GM21786 (cell line): ENCODE results near the gene OR8B3.
"Not testable (repeated sequence)": the region's sequence is repeated elsewhere in the genome, so short reads cannot be mapped to it uniquely, and the experiment has no call there.

Experiments used
- ATAC-seq: cut with Tn5 transposase; IDR thresholded peaks from one replicate; pipeline ENCODE4 v1.9.1; 2021; ENCODE audit not compliant: unreplicated experiment

OR8B3 gene, protein sequence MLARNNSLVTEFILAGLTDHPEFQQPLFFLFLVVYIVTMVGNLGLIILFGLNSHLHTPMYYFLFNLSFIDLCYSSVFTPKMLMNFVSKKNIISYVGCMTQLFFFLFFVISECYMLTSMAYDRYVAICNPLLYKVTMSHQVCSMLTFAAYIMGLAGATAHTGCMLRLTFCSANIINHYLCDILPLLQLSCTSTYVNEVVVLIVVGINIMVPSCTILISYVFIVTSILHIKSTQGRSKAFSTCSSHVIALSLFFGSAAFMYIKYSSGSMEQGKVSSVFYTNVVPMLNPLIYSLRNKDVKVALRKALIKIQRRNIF

DNA sequence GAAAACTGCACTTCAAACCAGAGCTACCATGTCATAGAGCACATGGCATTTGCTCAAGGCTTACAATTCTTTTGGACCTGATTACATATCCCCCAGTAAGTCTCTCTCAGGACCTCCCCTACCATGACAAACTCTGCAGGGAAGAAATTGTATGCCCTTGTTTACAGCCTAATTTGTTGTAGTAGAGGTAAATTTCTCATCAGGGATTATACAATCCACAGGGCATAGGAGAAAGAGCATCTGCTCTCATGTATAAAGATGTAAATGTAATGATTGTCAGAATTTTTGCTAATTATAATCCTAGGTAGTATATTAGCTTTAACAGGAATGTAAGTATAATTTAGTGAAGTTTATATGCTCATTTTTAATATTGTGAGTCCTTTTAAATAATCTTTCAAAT, at the start of gene OR8B3:
Gene OR8B3, minus strand, starts transcription at position 101 of the 400 bp plus-strand sequence. CDS start 1,673 bp downstream, outside the sequence.
- no peak for ATAC-seq

DNA sequence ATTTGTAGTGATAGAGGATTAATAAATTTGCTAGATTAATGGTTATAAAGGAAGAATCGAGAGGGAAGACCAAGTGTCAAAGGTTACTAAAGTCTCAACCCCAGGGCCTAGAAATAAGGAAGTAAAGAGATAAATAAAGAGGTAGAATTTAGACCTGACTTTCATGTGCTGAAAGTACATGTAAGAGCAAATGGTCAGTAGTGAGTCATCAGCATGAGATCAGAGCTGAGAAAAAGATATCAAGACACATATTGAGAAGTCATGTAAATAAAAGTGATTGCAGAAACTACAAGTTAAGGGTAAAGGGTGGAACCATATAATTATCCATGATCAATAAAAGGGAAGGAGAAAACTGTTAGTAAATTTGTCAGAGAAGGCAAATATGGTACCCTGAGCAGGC, 48.1 kb upstream of the OR8B3 start:
- no peak for ATAC-seq

DNA sequence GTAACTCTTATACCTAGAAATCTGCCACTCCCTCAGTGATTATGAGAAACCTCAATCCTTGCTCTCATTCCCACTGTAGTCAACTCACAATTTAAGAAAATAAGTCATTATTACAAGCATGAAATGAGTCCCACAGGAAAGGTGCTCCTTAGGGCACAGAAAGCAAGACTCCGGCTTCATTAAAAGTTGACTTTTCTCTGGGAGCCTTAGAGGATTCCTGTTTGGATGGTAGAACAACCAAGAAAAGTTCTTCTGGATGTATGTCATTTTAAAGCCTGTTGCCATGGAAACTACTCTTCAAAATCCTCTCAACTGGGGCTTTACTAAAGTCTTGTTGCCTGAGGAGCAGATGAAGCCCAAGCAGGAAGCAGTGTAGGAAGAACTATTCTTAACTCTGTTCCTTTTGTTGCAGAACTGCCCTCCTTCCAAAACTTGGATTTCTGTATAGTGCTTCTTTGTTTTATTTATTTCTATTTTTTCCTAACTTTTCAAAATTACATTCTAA, 46.9 kb upstream of the OR8B3 start, which contains the start of gene OR8B8:
Gene OR8B8, minus strand, starts transcription at position 51 of the 505 bp plus-strand sequence. CDS start 4,611 bp downstream, outside the sequence.
- ATAC-seq: no peak

DNA sequence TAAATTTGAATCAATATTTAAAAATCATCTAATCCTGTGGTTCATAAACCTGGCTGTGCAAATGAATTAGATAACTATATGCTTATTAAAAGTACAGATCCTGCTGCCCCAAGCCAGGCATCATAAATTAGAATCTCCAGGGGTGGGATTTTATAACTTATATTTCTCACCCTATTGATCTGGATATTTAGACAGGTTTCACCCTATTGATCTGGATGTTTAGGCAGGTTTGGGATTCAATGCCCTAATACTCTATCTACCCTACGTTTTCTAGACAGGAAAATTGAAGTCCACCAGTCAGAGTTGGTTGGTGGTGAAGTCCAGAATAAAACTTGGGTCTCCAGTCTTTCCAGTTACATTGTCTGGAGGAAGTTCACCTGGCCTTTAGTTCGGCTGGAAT, 44.0 kb upstream of the OR8B3 start:
- ATAC-seq: no peak

DNA sequence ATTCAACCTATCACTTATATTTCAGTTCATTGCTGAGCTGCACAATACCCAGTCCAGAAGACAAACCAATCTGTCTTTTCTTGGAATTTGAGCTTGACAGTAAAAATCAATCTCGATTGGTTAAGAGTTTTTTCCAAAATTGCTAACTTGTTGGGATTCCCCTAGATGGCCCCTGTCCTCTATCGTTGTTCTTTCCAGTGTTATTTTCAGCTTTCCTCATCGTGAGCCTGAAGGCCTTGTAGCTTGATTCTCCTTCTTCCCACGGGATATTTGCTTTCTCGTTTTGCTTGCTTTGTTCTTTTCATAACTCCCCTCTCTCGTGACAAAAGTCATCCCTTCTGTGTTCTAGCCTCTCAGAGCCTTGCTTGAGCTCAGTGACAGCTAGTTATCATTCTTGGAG, 43.6 kb upstream of the OR8B3 start:
- no peak for ATAC-seq

DNA sequence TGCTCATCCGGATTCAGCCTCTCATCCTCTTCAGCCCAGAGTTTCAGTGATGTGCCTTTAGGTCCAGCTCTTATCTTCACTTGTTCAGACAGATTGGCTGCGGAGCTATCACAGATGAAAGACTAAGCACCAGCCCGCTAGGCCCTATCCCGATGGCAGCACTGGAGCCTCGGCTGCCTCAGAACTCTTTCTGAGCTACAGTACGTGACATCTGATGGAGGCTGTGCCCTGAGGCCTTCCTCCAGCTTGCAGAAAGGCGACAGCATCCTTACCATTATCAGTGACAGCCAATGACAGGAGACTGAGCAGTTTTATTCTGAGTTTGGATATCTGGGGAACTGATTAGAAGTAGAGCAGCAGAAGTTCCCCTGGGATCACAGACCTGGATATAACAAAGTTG, 42.7 kb upstream of the OR8B3 start:
- ATAC-seq: no peak

DNA sequence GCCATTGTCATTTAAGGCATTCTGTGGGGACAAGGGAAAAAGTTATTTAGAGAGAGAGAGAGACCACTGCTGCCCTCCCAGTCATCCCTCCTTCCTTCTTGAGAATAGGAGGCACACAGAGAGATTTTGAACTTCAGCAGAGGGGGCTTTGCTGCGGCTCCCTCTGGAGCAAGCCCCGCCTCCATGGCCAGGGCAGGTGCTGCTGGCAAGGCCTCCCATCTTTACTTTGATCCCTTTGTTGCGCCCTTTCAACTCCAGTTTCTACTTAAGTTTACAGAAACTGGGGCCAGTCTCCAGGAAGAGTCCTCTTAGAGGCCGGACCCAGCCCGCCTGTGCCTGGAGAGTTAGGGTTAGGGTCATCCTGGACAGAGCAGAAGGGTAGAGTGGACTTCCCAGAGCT, 42.3 kb upstream of the OR8B3 start:
- no peak for ATAC-seq

DNA sequence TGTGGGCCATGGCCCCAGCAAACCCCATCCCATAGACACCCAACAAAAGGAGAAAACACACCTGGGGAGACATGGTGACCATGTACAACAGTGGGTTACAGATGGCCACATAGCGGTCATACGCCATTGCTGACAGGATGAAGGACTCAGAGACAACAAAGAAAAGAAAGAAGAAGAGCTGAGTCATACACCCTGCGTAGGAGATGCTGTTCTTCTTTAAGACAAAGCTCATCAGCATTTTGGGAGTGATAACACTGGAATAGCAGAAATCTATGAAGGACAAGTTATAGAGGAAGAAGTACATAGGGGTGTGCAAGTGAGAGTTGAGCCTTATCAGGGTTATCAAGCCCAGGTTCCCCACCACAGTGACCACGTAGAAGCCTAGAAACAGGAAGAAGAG, 41.8 kb upstream of the OR8B3 start:
- ATAC-seq: no peak

DNA sequence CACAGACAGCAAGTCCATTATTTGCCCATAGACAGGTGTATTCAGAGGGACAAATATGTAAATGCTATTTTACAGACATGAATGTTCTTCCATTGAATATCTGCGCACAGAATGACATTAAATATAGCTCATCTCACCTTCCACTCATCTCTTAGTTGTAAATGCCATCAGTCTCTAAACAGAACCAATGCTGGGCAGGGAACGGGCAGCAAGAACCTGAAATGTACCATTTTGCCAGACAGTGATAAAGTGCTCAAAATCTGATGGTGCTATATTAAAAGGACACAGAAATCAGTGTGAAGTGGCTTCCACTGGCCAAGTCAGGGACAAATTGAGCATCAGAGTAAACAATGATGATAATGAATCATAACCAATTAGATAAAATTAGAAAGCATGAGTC, 35.9 kb upstream of the OR8B3 start:
- no peak for ATAC-seq

DNA sequence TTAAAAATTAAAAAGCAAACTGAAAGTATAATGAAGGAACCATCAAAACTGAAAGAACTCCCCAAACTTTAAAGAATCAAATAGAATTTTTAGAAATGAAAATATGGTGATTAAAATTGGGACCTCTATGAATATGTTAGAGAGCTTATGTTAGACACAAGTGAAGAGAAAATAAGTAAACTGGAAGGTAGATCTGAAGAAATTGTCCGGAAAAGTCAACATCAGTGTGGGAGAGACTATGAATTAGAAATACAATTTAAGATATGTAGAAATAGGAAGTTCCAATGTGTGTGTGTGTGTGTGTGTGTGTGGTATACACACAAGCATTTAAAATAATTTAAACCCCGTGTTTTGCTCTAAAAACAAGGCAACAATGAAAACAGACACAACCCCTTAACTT, 30.8 kb upstream of the OR8B3 start:
- no peak for ATAC-seq

DNA sequence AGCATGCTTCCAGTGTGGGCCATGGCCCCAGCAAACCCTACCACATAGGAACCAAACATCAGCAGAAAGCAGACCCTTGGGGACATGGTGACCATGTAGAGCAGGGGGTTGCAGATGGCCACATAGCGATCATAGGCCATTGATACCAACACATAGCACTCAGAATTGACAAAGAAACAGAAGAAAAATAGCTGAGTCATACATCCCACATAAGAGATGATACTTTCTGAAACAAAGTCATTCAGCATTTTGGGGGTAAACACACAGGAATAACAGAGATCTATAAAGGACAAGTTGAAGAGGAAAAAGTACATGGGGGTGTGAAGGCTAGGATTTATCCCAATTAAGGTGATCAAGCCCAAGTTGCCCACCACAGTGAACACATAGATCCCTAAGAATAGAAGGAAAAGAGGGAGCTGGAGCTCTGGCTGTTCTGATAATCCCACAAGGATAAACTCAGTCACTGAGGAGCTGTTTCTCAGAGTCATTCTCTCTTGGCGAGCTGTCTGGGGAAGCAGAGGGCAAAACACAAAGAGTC, 25.6 kb upstream of the OR8B3 start, which contains the start of gene OR8B4:
Gene OR8B4, minus strand, starts transcription at position 488 of the 538 bp plus-strand sequence. Its CDS starts 0 bp downstream, at position 488.
- no peak for ATAC-seq

DNA sequence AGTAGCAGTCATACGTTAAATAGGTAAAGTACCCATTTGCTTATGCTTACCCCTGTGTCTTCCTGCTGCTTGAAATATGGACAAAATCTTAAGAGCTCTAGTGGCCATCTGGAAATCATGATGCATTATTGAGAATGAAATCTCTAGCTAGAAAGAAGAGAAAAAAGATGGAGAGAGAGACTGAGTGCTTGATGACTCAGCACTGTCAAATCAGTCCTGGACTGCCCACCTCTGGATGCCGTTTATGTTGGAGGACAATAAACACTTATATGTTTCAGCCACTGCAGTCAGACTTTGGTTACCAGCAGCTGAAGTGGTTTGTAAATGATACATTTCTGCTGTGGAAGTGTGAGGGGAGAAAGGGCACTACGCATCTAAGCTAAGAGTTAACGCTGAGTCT, 22.2 kb upstream of the OR8B3 start:
- ATAC-seq: no peak

DNA sequence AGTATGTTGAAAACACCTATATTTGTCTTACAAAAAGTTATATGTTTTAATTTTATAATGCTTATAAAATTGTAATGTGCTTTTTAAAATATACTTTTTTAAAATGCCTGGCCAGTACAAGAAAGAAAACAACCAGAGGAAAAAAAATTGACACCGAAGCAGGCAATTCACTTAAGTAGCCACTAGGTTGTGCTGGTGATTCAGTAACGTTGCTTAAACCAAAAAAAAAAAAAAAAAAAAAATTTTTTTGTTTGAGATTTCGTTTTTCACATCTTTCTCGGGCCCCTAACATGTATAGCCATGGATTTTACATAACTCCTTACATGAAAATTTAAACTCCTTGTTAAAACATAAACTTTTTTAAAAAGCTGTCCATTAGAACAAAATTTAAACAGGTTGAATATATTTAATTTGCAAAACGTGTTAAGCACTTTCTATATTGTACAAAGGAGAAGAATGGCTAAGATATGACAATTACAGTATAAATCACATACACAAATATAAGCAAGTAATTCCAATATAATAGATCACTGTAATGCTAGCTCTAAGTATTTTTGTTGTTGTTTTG, 16.6 kb upstream of the OR8B3 start:
- ATAC-seq: peak; percentile 69

DNA sequence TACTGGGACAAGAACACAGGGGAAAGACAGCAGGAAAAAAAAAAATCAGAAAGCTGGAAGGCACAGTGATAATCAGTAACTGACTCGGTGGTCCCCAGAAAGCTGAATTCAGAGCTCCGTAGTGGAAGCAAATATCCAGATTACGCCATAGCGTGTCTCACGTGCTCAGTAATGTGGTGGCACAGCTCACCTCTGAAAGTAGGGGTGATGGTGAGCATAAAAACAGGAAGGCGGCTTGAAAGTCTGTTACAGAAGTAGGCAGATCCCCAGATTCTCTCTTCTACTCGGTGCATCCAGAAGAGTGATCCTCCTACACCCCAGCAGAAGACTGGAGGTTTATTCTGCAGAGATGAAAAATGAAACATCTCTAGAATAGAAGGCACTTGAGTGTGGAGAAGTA, 11.1 kb upstream of the OR8B3 start:
- no peak for ATAC-seq

DNA sequence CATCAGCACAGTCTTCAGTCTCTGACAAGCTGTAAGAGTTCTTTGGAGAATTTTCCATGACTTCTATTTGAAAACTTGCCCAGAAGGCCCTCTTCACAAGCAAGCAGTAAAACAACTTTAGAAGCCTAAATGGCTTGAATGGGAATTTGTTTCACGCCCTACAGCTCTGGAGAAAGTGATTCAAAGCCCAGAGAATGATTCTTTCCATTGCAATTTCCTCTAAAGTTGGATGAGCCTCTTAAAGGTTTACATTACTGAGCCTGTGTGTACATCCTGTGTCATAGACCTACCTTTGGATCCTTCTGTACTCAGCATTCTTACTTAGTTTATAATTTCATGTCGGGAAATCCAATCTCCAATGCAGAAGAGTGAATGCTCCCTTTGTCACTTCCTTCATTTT, 6.8 kb upstream of the OR8B3 start:
- ATAC-seq: no peak

DNA sequence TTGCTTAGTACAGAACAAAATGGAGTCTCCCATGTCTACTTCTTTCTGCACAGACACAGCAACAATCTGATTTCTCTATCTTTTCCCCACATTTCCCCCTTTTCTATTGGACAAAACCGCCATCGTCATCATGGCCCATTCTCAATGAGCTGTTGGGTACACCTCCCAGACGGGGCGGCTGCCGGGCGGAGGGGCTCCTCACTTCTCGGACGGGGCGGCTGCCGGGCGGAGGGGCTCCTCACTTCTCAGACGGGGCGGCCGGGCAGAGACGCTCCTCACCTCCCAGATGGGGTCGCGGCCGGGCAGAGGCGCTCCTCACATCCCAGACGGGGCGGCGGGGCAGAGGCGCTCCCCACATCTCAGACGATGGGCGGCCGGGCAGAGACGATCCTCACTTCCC, 4.4 kb upstream of the OR8B3 start:
- not testable (repeated sequence) for ATAC-seq

DNA sequence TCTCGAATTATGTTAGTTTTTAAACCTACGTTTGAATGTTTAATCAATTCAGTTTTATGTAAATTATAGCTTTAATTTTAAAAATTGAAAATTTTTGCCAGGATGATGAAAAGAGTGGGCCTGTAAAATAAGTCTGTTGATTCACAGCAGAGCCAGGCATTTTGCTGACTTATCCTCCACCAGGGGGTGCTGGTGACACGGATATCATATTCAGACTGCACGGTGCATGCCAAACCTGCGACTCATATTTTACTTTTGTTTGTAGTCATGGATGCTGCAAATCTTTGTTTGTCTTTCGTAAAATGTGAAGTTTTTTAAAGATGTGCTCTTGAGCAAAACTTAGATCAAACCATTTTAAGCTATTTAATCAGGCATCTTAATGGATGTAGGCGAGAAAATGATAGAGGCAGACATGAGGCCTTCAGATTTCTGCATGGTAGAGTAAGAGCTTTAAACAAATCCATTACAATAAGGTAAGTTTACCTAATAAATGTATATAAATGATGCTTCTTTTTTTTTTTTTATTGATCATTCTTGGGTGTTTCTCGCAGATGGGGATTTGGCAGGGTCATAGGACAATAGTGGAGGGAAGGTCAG, 3.6 kb upstream of the OR8B3 start:
- ATAC-seq: peak; percentile 85

DNA sequence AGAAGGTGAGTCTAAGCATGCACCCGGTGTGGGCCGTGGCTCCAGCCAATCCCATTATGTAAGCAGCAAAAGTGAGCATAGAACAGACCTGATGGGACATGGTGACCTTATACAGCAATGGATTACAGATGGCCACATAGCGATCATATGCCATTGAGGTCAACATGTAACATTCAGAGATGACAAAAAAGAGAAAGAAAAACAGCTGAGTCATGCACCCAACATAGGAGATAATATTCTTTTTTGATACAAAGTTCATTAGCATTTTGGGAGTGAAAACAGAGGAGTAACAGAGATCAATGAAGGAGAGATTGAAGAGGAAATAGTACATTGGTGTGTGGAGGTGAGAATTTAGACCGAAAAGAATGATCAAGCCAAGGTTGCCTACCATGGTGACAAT, 2.0 kb downstream of the OR8B3 start:
- ATAC-seq: not testable (repeated sequence)

DNA sequence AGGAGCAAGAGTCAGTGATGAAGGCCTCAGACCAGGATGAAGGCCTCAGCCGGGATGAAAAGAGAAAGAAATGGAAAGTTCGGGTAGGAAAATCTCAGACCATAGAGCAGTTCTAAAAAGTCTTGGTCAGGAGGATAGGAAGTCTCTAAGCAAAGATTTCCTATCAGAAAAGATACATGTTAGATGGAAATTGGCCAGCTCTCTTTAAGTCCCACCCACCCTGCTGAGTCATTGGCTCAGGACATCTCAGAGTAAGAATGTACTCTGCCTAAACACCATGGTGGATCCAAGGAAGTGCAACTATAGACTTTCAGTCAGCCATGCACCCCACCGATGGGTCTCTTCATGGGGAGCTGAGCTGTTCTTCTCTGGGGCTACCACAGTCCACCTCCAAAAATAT, 4.4 kb downstream of the OR8B3 start:
- no peak for ATAC-seq

DNA sequence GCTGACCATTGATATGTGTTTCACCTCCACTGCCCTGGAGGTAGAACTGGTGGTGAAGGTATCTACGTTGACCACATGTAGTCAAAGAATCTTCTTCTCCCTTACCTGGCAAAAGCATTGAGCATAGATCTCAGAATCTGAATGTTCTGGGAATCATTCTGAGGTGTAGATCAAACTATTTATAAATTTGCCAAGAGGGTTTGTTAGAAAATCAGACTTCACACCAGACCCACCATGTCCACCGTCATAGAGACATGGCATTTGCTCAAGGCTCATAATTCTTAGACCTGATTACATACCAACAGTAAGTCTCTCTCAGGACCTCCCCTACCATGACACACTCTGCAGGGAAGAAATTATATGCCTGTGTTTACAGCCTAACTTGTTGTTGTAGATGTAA, 14.4 kb downstream of the OR8B3 start, which contains the start of gene OR8B2:
Gene OR8B2, minus strand, starts transcription at position 101 of the 400 bp plus-strand sequence. CDS start 1,156 bp downstream, outside the sequence.
- no peak for ATAC-seq

DNA sequence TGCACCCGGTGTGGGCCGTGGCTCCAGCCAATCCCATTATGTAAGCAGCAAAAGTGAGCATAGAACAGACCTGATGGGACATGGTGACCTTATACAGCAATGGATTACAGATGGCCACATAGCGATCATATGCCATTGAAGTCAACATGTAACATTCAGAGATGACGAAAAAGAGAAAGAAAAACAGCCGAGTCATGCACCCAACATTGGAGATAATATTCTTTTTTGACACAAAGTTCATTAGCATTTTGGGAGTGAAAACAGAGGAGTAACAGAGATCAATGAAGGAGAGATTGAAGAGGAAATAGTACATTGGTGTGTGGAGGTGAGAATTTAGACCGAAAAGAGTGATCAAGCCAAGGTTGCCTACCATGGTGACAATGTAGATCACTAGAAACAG, 16.0 kb downstream of the OR8B3 start:
- ATAC-seq: not testable (repeated sequence)

DNA sequence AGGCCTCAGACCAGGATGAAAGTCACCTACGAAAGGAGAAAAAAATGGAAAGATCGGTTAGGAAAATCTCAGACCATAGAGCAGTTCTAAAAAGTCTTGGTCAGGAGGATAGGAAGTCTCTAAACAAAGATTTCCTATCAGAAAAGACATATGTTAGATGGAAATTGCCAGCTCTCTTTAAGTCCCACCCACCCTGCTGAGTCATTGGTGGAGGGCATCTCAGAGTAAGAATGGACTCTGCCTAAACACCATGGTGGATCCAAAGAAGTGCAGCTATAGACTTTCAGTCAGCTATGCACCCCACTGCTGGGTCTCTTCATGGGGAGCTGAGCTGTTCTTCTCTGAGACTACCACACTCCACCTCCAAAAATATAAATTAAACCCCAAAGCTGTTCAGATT, 18.2 kb downstream of the OR8B3 start:
- no peak for ATAC-seq
